Endothelial cell of umbilical vein (primary cell): ENCODE results near the gene AGMO. TPM values are rescaled to one million over a fixed set of nuclear protein-coding genes. Genes with fewer than 3 reads are reported as not detected.

Source experiments
- BruUV-seq: library from RNA; stranded (reverse); fragments of 400-500 nt; replicated peaks from 2 replicates; lab custom pipeline; 2021; lab: Mats Ljungman, UMichigan
- CTCF ChIA-PET: fragments of 300-600, 350-600 bp; sonication (Branson Sonifier 250); formaldehyde crosslinking; loops from one replicate; lab custom pipeline; 2021; ENCODE audit warnings: antibody characterized with exemption, inconsistent platforms; lab: Charles Lee
- POLR2A ChIA-PET: fragments of 300-600, 350-600 bp; sonication (Branson Sonifier 250); formaldehyde crosslinking; loops from one replicate; lab custom pipeline; 2021; ENCODE audit warnings: antibody characterized with exemption, inconsistent platforms; lab: Charles Lee
- DNase-seq: peaks from one replicate; pipeline ENCODE4 v3.0.0-alpha.2; 2011; ENCODE audit warnings: low read depth, low spot score
- FAIRE-seq: peaks from 2 replicates; lab custom pipeline; 2011; peaks lifted over from hg19 to GRCh38; lab: Jason Lieb, UNC
- H2AFZ ChIP-seq: 2 replicates; pipeline ENCODE4 v1.6.0; 2012; ENCODE audit warnings: low read depth, low read length, control low read depth, inconsistent platforms
- H3K27ac ChIP-seq: 2 replicates; pipeline ENCODE4 v1.5.1; 2011; ENCODE audit warnings: low read depth, mild to moderate bottlenecking, control low read depth, low read length, moderate library complexity; ENCODE audit not compliant: insufficient read depth
- H3K27me3 ChIP-seq, 2 experiments: 2 replicates each; pipeline versions ENCODE4 v1.6.0 to v1.6.1; 2011; ENCODE audit warnings: low read length in 2 of 2, mixed read lengths in 1 of 2; ENCODE audit not compliant: control insufficient read depth in 2 of 2, insufficient read depth in 2 of 2
- H3K36me3 ChIP-seq, 2 experiments: 2 replicates in 1 of 2; 3 replicates in 1 of 2; pipeline ENCODE4 v1.5.1; 2011; ENCODE audit warnings: low read length in 2 of 2, mild to moderate bottlenecking in 1 of 2, moderate library complexity in 1 of 2; ENCODE audit not compliant: control insufficient read depth in 2 of 2, insufficient read depth in 2 of 2; ENCODE audit errors: extremely low read depth in 1 of 2
- H3K4me1 ChIP-seq: 3 replicates; pipeline ENCODE4 v1.5.1; 2011; ENCODE audit warnings: mild to moderate bottlenecking, low read length; ENCODE audit not compliant: control insufficient read depth, insufficient read depth; ENCODE audit errors: extremely low read depth
- H3K4me2 ChIP-seq: 2 replicates; pipeline ENCODE4 v1.6.1; 2011; ENCODE audit warnings: low read length, control low read depth, mixed read lengths; ENCODE audit not compliant: insufficient read depth
- H3K4me3 ChIP-seq, 3 experiments: fragments of 200-600 bp in 1 of 3; sonication (generic), shearing (Covaris generic) in 1 of 3; replicated peaks in 1 of 3; 2 replicates each; pipeline ENCODE4 v1.5.1; 2011 to 2016; ENCODE audit warnings: control low read depth in 3 of 3, low read length in 3 of 3, mild to moderate bottlenecking in 2 of 3, inconsistent platforms in 1 of 3, low read depth in 1 of 3, moderate library complexity in 1 of 3; ENCODE audit not compliant: insufficient read depth in 1 of 3
- H3K79me2 ChIP-seq: 2 replicates; pipeline ENCODE4 v1.6.0; 2012; ENCODE audit warnings: low read length, inconsistent platforms; ENCODE audit not compliant: control insufficient read depth, insufficient read depth
- H3K9ac ChIP-seq: replicated peaks from 2 replicates; pipeline ENCODE3; 2011; ENCODE audit warnings: low read length, control low read depth; ENCODE audit not compliant: insufficient read depth; ENCODE audit errors: extremely low read depth
- H3K9me1 ChIP-seq: replicated peaks from 3 replicates; pipeline ENCODE4 v1.6.0; 2011; ENCODE audit warnings: mild to moderate bottlenecking, low read length; ENCODE audit not compliant: control insufficient read depth, insufficient read depth; ENCODE audit errors: extremely low read depth
- H3K9me3 ChIP-seq: replicated peaks from 2 replicates; pipeline ENCODE4 v1.5.1; 2012; ENCODE audit warnings: low read length, inconsistent platforms; ENCODE audit not compliant: control insufficient read depth, insufficient read depth
- H4K20me1 ChIP-seq: replicated peaks from 2 replicates; pipeline ENCODE3; 2011; ENCODE audit warnings: mild to moderate bottlenecking, low read length; ENCODE audit not compliant: control insufficient read depth, insufficient read depth; ENCODE audit errors: extremely low read depth
- EZH2 ChIP-seq: IDR thresholded peaks from 2 replicates; pipeline ENCODE4 v1.6.1; 2012; ENCODE audit warnings: borderline replicate concordance, low read depth, mild to moderate bottlenecking, moderate library complexity, low read length, inconsistent platforms; ENCODE audit not compliant: severe bottlenecking
- FOS ChIP-seq: IDR thresholded peaks from 2 replicates; pipeline ENCODE4 v1.6.1; 2011; ENCODE audit warnings: mild to moderate bottlenecking, low read length, moderate library complexity, borderline replicate concordance; ENCODE audit not compliant: insufficient read depth
- GATA2 ChIP-seq: IDR thresholded peaks from 2 replicates; pipeline ENCODE4 v1.7.0; 2011; ENCODE audit warnings: low read depth, mild to moderate bottlenecking, moderate library complexity, mixed read lengths, low read length; ENCODE audit not compliant: insufficient read length, insufficient read depth
- JUN ChIP-seq: IDR thresholded peaks from 2 replicates; pipeline ENCODE4 v1.6.1; 2011; ENCODE audit warnings: borderline replicate concordance, low read depth; ENCODE audit not compliant: insufficient read length, insufficient read depth
- MAX ChIP-seq: IDR thresholded peaks from 2 replicates; pipeline ENCODE4 v1.6.1; 2011; ENCODE audit not compliant: insufficient read depth, insufficient read length
- MYC ChIP-seq: IDR thresholded peaks from one replicate; pipeline ENCODE4 v1.6.1; 2011; ENCODE audit warnings: mild to moderate bottlenecking, low read depth, low read length
- POLR2A ChIP-seq: IDR thresholded peaks from 2 replicates; pipeline ENCODE4 v1.6.1; 2012; ENCODE audit warnings: low read depth, mild to moderate bottlenecking, control low read depth, low read length
- POLR2AphosphoS5 ChIP-seq: IDR thresholded peaks from 2 replicates; pipeline ENCODE4 v1.6.1; 2012; ENCODE audit warnings: low read depth, mild to moderate bottlenecking, control low read depth, low read length, moderate library complexity; ENCODE audit not compliant: insufficient read depth
- dilution Hi-C: fragments of 300-500 bp; cut with MboI; formaldehyde crosslinking; loops from one replicate; pipeline ENCODE4 v1.15.0; 2019; ENCODE audit warnings: low sequenced_read_pairs; ENCODE audit not compliant: extremely low pct_ligation_motif_present
- intact Hi-C: fragments of 100-400 bp; cut with micrococcal nuclease; formaldehyde crosslinking; loops from one replicate; pipeline ENCODE4 v1.10.0; 2022
- polyA plus RNA-seq, 4 experiments: library from polyadenylated mRNA; depleted of rRNA in 3 of 4; stranded (reverse) in 3 of 4; unstranded in 1 of 4; fragments of >200 nt; gene quantifications; 2 replicates each; pipeline versions ENCODE4 v1.2.1 to v1.2.3, GENCODE V29; 2011 to 2012; ENCODE audit warnings: missing spikeins in 1 of 4
- total RNA-seq: library from RNA; stranded (reverse); gene quantifications from 2 replicates; pipeline ENCODE4 v1.2.3, GENCODE V29; 2021
- TF ChIP-seq, protein P1 (sequence below), 2 donors: IDR thresholded peaks; 1 replicate in 1 of 2; 2 replicates in 1 of 2; pipeline ENCODE4 v1.5.1; 2011; ENCODE audit warnings: low read length in 2 of 2, mild to moderate bottlenecking in 2 of 2, moderate library complexity in 2 of 2, control low read depth in 1 of 2, inconsistent platforms in 1 of 2, low read depth in 1 of 2; ENCODE audit not compliant: insufficient read depth in 1 of 2; ENCODE audit errors: extremely low read depth in 1 of 2

Gene AGMO
- total and polyA plus RNA-seq, 2 donors (not counting 3 experiments of a cell fraction or from before 2014, with no cell fraction given): 0.23 to 0.40 TPM

GRCh38 chr7:15178065-15178464 is 383.8 kb downstream of the AGMO start:
- Histone ChIP-seq H3K36me3 (no peaks in the 10 kb centered on the region), H3K27ac (no peak overlapping the region), H3K9ac (no peak overlapping the region), H3K27me3 (no peaks in the 10 kb centered on the region), H3K79me2 (no peaks in the 10 kb centered on the region), H3K4me1 (no peaks in the 10 kb centered on the region), H3K9me3 (no peaks in the 10 kb centered on the region), H2AFZ (no peak overlapping the region), H3K4me2 (no peak overlapping the region), H3K4me3 (no peak overlapping the region), H4K20me1 (no peaks in the 10 kb centered on the region), H3K9me1 (no peaks in the 10 kb centered on the region)
- FAIRE-seq (no peak), DNase-seq (no peak)
- no TSS peak for BruUV-seq
- dilution Hi-C loops (no loop called here), intact Hi-C loops (loop anchor here (5.0 kb wide), 1 partner anchor 76 kb away; no protein-coding TSS in a partner anchor)
- POLR2A ChIA-PET: no interaction called here
- TF ChIP-seq POLR2A (no peak), FOS (no peak), EZH2 (no peak), MYC (no peak), GATA2 (no peak), JUN (no peak), POLR2AphosphoS5 (no peak), MAX (no peak)
- TF ChIP-seq, protein P1, sequence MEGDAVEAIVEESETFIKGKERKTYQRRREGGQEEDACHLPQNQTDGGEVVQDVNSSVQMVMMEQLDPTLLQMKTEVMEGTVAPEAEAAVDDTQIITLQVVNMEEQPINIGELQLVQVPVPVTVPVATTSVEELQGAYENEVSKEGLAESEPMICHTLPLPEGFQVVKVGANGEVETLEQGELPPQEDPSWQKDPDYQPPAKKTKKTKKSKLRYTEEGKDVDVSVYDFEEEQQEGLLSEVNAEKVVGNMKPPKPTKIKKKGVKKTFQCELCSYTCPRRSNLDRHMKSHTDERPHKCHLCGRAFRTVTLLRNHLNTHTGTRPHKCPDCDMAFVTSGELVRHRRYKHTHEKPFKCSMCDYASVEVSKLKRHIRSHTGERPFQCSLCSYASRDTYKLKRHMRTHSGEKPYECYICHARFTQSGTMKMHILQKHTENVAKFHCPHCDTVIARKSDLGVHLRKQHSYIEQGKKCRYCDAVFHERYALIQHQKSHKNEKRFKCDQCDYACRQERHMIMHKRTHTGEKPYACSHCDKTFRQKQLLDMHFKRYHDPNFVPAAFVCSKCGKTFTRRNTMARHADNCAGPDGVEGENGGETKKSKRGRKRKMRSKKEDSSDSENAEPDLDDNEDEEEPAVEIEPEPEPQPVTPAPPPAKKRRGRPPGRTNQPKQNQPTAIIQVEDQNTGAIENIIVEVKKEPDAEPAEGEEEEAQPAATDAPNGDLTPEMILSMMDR (IDR thresholded peaks at IDR 0.05; ENCODE audit: extremely low read depth in 1 of 2, insufficient read depth in 1 of 2, low read depth in 1 of 2, low read length in 2 of 2): no peak
- CTCF ChIA-PET: no interaction called here
